HG03432 (cell line): ENCODE data around the gene SLC35E4.
"Not testable (repeated sequence)": the region's sequence is repeated elsewhere in the genome, so short reads cannot be mapped to it uniquely, and the experiment has no call there.

Experiments used
- ATAC-seq: cut with Tn5 transposase; IDR thresholded peaks from one replicate; pipeline ENCODE4 v1.9.1; 2021; ENCODE audit warnings: mild to moderate bottlenecking, moderate library complexity; ENCODE audit not compliant: unreplicated experiment

Gene SLC35E4, protein sequence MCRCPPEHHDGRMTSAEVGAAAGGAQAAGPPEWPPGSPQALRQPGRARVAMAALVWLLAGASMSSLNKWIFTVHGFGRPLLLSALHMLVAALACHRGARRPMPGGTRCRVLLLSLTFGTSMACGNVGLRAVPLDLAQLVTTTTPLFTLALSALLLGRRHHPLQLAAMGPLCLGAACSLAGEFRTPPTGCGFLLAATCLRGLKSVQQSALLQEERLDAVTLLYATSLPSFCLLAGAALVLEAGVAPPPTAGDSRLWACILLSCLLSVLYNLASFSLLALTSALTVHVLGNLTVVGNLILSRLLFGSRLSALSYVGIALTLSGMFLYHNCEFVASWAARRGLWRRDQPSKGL

DNA sequence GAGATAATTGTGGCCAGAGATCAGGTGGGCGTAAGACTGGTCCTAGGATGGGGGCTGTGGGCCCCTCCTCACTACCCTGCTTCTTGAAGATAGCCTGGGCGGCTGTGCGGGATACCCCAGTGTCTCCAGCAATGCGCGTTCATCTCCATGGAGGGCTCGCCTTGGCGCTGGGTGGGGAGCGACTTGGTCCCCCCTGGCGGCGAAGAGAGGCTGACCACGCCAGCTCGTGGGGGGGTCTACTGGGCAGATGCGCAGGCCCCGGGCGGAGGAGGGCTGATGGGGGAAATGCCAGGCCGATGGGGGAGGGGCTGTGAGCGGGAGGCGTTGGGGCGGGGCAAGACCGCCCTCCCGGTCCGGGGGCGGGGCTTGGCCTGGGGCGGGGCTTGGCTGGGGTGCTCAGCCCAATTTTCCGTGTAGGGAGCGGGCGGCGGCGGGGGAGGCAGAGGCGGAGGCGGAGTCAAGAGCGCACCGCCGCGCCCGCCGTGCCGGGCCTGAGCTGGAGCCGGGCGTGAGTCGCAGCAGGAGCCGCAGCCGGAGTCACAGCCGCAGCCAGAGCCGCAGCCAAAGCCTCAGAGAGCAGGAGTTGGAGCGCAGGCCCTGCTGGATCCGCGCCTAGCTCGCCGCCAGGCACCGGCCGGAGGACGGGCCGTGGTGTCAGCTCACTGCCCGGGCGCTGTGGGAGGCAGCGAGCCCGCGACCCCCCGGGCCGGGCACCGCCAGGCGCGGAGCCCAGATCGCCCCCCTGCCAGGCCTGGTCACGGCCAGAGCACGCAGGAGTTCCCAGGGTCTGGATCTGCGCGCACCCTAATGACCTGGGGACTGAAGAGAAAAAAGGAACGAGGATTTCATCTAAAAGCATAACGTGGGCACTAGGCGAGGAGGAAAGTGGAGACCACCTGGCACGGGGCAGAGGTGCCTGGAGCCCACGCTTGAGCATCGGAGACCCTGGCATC lies at the start of gene SLC35E4:
TSS of gene SLC35E4 (plus strand) at position 509 of the 953 bp plus-strand sequence. CDS start 670 bp downstream, outside the sequence.
- peak; percentile 66 for ATAC-seq

DNA sequence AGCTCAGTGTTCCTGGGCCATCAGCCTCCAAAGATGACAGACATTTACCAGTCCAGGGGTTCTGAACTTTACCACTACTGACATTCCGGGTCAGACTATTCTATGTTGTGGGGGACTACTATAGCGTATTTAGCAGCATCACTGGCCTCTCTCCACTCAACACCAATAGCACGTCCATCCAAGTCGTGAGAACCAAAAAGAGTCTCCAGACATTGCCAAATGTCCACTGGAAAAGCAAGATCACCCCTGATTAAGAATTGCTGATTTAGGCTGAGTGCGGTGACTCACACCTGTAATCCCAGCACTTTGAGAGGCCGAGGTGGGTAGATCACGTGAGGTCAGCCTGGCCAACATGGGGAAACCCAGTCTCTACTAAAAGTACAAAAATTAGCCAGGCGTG lies 49.2 kb upstream of the SLC35E4 start:
- ATAC-seq: no peak

DNA sequence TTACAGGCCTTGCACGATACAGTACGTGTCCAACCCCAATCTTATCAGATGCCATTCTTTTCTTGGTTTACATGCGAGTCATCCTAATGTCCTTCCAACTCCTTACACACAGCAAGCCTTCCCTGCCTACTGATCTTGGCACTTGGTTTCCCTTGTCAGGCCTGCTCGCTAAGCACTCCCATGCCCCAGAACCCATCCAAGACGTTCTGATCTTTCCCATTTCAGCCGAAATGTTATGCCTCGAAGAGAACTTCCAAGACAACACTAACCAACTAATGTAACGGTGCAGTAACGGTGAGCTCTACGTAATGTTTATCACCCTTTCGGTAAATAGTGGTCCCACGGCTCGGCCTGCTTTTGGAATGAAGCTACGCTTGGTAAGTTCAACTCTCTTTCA lies 44.4 kb upstream of the SLC35E4 start:
- ATAC-seq: no peak

DNA sequence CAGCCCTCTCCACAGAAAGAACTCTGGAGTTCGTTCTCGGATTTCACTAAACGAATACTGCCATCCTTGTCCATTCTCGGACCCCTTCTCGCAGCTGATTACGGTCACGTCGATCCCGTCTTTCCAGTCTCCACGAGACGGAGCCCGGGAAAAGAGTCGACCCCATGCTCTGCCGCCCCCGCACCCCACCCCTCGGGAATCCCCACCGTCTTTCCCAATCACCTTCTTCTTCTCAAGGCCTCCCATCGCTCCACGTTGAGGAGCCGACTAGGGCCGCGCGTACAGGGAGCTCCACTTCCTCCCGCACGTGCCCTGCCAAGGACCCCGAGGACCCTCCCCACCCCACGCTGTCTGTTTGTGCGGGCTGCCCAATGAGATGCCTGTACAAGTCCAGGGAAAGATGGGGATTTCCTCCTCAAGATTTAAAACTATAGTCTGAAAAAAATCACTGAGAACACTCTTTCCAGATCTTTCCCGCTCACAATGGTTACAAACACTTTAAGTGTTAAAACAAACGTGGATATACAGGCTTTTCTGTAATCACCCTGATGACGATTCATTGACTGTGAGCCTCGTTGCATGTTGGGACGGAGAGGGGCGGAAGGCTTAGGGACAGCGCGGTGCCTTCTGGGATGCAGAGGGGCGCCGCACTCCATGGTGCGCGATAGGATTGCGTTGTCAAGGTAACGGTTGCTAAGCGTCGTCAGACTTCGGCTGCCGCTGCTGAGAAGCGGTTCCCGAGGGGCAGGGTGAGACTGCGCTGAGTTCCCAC lies 43.8 kb upstream of the SLC35E4 start, which contains the start of gene PES1:
TSS of gene PES1 (minus strand) at position 323 of the 772 bp plus-strand sequence. CDS start at position 246, 77 bp downstream.
- ATAC-seq: peak; percentile 96

DNA sequence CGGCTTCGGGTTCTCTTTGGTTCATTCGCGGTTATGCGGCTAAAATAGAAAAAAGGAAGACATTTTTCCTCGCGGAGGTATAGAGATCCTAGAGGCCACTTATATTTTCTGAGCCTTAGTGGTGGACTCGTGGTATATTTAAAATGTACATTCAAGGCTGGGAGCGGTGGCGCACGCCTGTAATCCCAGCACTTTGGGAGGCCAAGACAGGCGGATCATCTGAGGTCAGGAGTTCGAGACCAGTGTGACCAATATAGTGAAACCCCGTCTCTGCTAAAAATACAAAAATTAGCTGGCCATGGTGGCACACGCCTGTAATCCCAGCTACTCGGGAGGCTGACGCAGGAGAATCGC lies 43.2 kb upstream of the SLC35E4 start:
- not testable (repeated sequence) for ATAC-seq

DNA sequence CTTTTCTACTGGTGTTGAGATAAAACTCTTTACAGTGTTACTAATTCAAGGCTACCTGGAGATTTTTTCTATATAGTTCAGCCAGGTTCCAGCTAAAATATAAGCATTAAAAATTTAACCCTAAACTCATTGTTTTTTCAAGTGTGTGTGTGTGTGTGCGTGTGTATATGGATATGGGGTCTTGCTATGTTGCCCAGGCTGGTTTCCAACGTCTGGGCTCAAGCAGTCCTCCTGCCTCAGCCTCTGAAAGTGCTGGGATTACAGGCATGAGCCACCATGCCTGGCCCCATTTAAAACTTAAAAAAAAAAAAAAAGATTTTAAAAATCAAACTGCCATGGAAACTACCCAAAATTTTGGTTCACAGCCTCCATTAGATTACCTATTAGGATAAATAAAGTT lies 39.4 kb upstream of the SLC35E4 start:
- ATAC-seq: no peak

DNA sequence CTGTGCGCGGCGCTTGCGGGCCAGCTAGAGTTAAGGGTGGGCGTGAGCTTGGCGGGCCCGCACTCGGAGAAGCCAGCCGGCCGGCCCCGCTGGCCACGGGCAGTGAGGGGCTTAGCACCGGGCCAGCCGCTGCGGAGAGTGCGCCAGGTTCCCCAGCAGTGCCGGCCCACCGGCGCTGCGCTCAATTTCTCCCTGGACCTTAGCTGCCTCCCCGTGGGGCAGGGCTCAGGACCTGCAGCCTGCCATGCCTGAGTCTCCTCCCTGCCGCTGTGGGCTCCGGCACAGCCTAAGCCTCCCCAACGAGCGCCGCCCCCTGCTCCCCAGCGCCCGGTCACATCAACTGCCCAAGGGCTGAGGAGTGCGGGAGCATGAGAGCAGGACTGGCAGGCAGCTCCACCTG lies 38.7 kb upstream of the SLC35E4 start:
- ATAC-seq: no peak

DNA sequence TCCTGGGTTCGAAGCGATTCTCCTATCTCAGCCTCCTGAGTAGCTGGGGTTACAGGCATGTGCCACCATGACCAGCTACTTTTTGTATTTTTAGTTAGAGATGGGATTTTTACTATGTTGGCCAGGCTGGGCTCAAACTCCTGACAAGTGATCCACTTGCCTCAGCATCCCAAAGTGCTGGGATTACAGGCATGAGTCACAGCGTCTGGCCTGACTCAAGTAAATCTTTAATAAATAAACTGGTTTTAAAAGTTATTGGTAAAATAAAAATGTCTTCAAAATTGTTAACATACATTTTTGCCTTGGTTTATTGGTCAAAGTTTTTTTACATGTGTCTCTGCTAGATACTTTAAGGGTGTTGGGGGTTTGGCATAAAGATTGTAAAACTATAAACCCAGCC lies 36.6 kb upstream of the SLC35E4 start:
- ATAC-seq: no peak

DNA sequence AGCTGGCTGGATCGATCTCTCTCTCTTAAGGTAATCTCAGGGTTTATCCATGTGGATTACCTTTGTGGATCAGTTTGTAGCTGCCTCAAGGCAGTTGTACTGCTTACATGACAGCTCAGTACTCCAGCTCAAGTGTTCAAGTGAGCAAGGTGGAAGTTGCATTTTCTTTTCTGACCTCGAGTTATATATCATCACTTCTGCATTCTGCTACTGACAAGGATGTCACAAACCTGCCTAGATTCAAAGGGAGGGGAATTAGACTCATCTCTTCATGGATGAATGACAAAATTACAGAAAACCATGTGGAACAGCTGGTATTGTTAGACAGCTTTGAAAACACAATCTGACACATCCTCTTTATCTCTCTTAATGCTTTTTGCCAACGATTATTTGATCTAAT lies 34.7 kb upstream of the SLC35E4 start:
- ATAC-seq: no peak

DNA sequence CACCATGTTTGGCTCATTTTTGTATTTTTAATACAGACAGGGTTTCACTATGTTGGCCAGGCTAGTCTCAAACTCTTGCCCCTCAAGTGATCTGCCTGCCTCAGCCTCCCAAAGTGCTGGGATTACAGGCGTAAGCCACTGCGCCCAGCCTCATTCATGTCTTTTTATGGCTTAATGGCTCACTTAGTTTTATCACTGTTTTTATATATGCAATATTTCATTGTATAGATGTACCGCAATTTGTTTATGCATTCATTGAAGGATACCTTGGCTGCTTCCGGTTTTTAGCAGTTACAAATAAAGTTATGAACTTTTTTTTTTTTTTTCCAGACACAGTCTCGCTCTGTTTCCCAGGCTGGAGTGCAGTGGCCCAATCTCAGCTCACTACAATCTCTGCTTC lies 34.1 kb upstream of the SLC35E4 start:
- ATAC-seq: no peak

DNA sequence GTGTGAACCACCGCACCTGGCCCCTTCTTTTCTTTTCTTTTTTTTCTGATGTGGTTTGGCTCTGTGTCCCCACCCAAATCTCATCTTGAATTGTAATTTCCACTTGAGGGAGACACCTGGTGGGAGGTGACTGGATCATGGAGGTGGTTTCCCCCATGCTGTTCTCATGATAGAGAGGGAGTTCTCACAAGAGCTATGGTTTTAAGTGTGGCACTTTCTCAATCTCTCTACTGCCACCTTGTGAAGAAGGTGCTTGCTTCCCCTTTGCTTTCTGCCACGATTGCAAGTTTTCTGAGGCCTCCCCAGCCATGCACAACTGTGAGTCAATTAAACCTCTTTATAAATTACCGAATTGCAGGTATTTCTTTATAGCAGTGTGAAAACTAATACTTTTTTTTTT lies 33.5 kb upstream of the SLC35E4 start:
- ATAC-seq: no peak

DNA sequence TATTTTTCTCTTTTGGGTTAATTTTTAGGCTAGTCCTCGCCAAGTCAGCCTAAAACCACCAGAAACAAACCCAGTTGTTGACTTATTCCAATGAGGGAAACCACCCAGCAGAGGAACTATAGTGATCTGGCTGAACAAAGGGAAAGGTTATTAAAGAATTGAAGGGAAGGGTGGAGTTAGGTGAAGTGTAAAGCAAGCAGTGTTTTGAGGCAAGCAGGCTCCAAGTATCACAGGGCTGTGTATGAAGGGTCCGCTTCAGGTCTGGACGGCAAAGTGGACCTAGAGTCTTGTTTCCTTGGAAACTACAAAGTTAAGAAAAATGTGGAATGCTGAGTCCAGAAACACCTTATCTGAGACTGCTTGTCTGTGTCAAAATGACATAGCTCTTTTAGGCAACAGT lies 31.8 kb upstream of the SLC35E4 start:
- no peak for ATAC-seq

DNA sequence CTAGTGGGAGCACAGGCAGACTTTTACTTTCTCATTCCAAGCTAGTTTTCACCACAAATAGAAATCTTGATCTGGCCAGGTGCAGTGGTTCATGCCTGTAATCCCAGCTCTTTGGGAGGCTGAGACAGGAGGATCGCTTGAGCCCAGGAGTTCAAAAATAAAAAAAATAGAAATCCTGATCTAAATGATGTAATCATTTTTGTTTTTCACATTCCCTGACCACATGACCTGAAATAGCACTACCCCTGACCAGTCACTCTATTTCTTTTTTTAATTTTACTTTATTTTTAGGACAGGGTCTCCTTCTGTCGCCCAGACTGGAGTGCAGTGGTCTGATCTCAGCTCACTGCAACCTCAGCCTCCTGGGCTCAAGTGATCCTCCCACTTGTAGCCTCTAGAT lies 30.9 kb upstream of the SLC35E4 start:
- ATAC-seq: no peak

DNA sequence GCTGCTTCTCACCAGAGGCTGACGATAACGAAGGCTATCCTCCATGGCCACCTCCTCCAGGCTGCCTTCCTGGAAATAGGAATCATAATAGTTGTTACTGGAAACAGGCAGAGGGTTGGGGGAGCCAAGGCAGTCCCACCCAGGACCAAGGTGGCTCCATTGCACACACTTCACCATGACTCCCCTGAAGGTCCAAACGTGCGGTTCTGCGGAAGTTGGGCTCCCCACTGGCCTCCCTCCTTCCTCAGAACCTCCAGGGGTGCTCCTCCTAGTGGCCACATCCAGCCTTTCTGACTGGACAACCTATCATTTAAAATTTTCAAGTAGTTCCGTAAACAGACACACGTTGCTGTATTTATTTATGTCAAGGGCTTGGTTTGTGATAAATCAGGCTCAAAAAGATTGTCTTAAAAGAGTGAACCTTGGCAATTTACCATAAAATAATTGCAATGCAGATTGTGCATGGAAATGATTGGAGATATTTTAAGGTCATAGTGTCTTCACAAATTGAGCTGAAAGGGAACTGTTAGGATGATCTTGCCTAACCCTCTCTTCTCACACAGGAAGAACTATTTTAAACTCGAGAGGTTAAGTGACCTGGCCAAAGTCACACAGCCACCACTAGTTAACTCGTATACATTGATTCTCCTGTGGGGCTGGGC lies 30.0 kb upstream of the SLC35E4 start:
- ATAC-seq: no peak

DNA sequence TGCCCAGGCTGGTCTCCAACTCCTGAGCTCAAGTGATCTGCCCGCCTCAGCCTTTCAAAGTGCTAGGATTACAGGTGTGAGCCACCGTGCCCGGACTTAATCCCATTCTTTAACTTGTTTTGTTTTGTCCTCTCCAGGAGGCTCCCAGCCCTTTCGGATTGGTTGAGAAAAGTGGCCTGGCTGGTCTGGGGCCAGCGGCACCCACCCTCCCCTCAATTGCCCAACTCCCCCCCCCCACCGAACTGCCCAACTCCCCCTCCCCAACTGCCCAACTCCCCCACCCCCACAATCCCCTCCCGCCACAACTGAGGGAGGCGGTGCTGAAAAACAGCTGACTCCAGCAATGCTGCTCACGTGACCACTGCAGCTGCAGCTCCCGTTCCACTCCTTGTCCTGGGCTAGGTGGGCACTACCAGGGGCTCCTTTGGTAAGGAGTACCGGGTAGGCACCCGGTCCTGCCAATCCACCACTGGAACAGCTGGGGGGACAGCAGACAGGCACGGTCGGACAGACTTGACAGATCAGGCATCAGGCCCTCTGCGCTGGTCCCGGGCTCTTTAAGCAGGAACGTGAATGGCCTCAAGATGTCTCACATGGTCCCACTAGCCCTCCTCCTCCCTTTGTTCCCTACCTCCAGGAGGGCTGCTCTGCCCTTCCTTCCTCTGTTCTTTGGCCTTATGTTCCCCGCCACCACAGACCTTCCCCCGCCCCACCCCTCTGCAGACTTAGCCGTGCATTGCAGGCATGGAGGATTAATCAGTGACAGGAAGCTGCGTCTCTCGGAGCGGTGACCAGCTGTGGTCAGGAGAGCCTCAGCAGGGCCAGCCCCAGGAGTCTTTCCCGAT lies 28.9 kb upstream of the SLC35E4 start, which contains the start of gene TCN2:
TSS of gene TCN2 (plus strand) at position 720 of the 845 bp plus-strand sequence. CDS start 158 bp downstream, outside the sequence.
- peak; percentile 50 for ATAC-seq

DNA sequence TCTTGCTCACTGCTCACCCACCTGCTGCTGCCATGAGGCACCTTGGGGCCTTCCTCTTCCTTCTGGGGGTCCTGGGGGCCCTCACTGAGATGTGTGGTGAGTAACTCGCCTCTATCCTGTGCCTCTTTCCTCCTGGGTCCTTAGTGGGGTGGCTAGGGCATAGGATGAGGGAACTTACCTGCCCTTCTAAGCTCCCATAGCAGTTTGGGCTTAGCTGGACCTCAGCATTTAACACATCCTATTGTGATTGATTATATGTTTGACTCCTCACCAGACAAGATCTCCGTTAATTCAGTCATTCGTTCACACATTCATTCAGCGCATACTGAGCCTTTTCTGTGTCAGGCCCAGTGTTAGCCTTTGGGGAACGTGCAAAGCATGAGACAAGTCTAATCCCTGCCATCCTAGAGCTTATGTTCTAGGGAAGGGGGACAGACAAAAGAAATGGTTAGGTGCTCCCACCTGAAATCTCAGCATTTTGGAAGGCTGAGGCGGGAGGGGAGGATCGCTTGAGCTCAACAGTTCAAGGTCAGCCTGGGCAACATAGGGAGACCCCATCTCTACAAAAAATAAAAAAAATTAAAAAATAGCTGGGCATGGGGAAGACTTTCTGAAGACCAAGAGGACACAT lies 28.2 kb upstream of the SLC35E4 start:
- ATAC-seq: no peak

DNA sequence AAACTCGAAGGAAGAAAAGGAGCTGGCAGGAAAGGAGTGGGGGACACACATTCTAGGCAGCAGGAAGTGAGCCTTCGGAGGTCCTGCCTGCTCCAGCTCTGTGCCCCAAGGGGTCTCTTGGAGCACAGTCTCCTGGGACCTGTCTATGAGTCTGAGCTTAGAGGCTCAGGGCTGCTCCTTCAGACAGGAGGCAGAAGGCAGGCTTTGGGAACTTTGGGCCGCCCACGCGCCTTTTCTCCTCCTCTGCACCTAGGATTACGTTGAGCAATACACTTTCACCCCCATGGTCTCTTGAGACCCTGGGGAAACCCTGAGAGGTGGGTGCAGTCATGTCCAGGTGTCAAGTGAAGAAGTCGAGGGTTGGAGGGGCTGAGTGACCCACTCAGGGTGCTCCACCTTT lies 27.6 kb upstream of the SLC35E4 start:
- no peak for ATAC-seq

DNA sequence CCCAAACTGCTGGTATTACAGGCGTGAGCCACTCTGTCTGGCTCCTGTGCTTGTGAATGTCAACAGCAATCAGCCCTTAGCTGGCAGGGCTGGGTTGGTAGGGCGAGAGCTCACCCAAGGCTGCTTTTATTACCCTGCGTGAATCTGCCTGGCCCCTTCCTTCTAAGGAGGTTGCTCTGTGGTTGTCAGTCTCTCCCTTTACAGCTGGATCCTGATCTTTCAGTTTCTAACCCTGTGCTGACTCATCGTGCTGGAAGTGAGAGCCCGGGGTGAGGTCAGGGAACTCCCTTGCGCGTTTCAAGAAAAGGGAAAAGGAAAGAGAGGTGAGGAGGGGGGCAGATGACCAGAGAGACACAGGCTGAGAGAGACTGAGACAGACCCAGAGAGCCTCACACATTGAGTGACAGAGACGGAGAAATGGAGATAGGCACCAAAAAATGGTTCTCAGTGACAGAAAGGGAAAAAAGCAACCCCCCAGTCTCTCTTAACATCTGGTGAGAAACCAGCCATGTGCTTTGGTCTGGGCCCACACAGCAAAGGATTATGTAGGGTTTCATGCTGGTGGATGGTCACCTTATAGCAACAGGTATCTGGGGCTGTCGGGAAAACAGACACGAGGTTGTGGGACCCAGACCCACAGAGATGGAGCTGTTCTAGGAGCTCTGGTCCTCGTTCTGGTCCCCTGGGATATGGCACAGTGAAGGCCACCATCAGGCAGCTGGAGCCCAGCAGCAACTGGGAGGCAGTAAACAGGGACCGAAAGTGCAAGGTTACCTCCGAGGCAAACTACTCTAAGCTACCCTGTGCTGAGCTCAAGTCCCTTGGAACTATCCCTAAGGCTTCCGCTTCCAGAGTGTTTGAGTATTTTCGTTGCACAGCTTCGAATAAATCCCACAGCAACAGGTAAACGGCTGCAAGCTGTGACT lies 26.1 kb upstream of the SLC35E4 start:
- ATAC-seq: peak; percentile 46
